ENCODE results near the gene ATP11C. TPM values are rescaled to one million over a fixed set of nuclear protein-coding genes. Genes with fewer than 3 reads are reported as not detected.

The ATP11C gene
- total and polyA plus RNA-seq, 2 of the 4 experiments (the other 2 are of a cell fraction): 19.3 to 40.0 TPM

GRCh38 chrX:139692506-139692849 is 240.4 kb downstream of the ATP11C start:
- Histone ChIP-seq H3K27me3 (ENCODE audit: control insufficient read depth, insufficient read depth, low read length) (peaks cover 7% of the 10 kb centered on the region; the same call in 1 of the 2 replicates), H3K4me3 (ENCODE audit: insufficient read depth, low read depth, low read length) (peak overlapping the region; percentile 9; the same call in 1 of the 2 replicates), H3K79me1 (ENCODE audit: low read depth in 1 of 2, low read length in 2 of 2) (no peaks in the 10 kb centered on the region), H4K91ac (ENCODE audit: insufficient read depth, low read depth, low read length) (no peak overlapping the region), H2AK5ac (ENCODE audit: low read depth, low read length) (no peak overlapping the region), H3K4ac (ENCODE audit: low read depth, low read length) (no peak overlapping the region), H3K23ac (ENCODE audit: low read depth, low read length) (no peak overlapping the region), H2BK15ac (ENCODE audit: low read depth, low read length) (no peak overlapping the region), H3K14ac (replicated peaks; ENCODE audit: low read depth, low read length) (no peak overlapping the region), H3K18ac (ENCODE audit: low read depth, low read length) (no peak overlapping the region), H3K9me1 (ENCODE audit: insufficient read depth, low read length) (no peaks in the 10 kb centered on the region), H3K36me3 (ENCODE audit: control insufficient read depth, insufficient read depth, low read length) (no peaks in the 10 kb centered on the region), H3K4me2 (ENCODE audit: low read depth, low read length) (peak overlapping the region; percentile 14; the same call in 1 of the 2 replicates), H3K9ac (ENCODE audit: low read depth, low read length) (no peak overlapping the region), H3K4me1 (ENCODE audit: control insufficient read depth, insufficient read depth, low read length) (no peaks in the 10 kb centered on the region), H2BK120ac (ENCODE audit: low read depth, low read length) (no peak overlapping the region), H2BK20ac (ENCODE audit: low read depth, low read length) (no peak overlapping the region), H3K9me3 (ENCODE audit: control insufficient read depth, insufficient read depth, low read length) (no peaks in the 10 kb centered on the region), H3K27ac (ENCODE audit: insufficient read depth, low read length) (no peak overlapping the region), H2BK5ac (ENCODE audit: low read depth, low read length, poor library complexity, severe bottlenecking) (no peak overlapping the region), H4K20me1 (ENCODE audit: insufficient read depth, low read length) (no peaks in the 10 kb centered on the region), H3K56ac (ENCODE audit: extremely low read depth, insufficient read depth, low read length) (no peak overlapping the region), H4K5ac (ENCODE audit: low read depth, low read length) (no peak overlapping the region), H2AFZ (replicated peaks; ENCODE audit: low read length, poor library complexity) (peak overlapping the region; percentile 73), H2AK9ac (replicated peaks; ENCODE audit: low read depth, low read length, poor library complexity) (no peak overlapping the region), H4K8ac (ENCODE audit: low read depth in 2 of 2, low read length in 2 of 2) (no peak overlapping the region)
- ATAC-seq (ENCODE audit: low read depth): no peak
- ChIA-PET CTCF (no interaction called here), POLR2A (ENCODE audit: unreplicated experiment) (no interaction called here)
- WGBS, 2 experiments (ENCODE audit: extremely low coverage in 2 of 2, insufficient read length in 1 of 2): 20% methylated on average over 1 of the region's 11 CpGs; no CpG with 5 or more reads in 1 of the 2 experiments
- DNase-seq: no peak
- dilution Hi-C loops (cut with HindIII; ENCODE audit: low sequenced_read_pairs, unreplicated experiment) (no loop called here), intact Hi-C loops (cut with micrococcal nuclease) (no loop called here), in situ Hi-C loops (cut with MboI; ENCODE audit: low sequenced_read_pairs) (no loop called here)
- BruUV-seq (replicated peaks): no TSS peak
- no peak for TF ChIP-seq POLR2A (IDR thresholded peaks at IDR 0.05; ENCODE audit: low read depth, low read length)
- TF ChIP-seq RAD21 (IDR thresholded peaks at IDR 0.05; ENCODE audit: low read length): no peak
- no peak for TF ChIP-seq MXI1 (IDR thresholded peaks at IDR 0.05; ENCODE audit: borderline replicate concordance, low read depth, low read length)
- TF ChIP-seq RCOR1 (IDR thresholded peaks at IDR 0.05; ENCODE audit: insufficient replicate concordance, low read length): no peak
- no peak for TF ChIP-seq FOS (IDR thresholded peaks at IDR 0.05; ENCODE audit: low read depth, low read length)
- TF ChIP-seq BHLHE40 (IDR thresholded peaks at IDR 0.05; ENCODE audit: low read depth, low read length): no peak
- TF ChIP-seq, protein P1, sequence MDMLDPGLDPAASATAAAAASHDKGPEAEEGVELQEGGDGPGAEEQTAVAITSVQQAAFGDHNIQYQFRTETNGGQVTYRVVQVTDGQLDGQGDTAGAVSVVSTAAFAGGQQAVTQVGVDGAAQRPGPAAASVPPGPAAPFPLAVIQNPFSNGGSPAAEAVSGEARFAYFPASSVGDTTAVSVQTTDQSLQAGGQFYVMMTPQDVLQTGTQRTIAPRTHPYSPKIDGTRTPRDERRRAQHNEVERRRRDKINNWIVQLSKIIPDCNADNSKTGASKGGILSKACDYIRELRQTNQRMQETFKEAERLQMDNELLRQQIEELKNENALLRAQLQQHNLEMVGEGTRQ (IDR thresholded peaks at IDR 0.05; ENCODE audit: low read depth, low read length): no peak
- no peak for TF ChIP-seq SMC3 (IDR thresholded peaks at IDR 0.05; ENCODE audit: low read depth, low read length)
